Activated CD8-positive, alpha-beta memory T cell treated with anti-CD3 and anti-CD28 coated beads for 4 hours (primary cell): ENCODE measurements around the gene CGRRF1.

ENCODE experiments used
- DNase-seq, 2 donors: peaks; one replicate each; pipeline ENCODE4 v3.0.0-alpha.2; 2020; ENCODE audit warnings: low read depth in 2 of 2

Gene CGRRF1

GRCh38 chr14:54548491-54548890, 38.8 kb downstream of the CGRRF1 start:
- DNase-seq: no peak

GRCh38 chr14:54549862-54550261, 40.2 kb downstream of the CGRRF1 start:
- DNase-seq: no peak

- no peak for DNase-seq
Measured at GRCh38 chr14:54550514-54550913, 40.8 kb downstream of the CGRRF1 start.

GRCh38 chr14:54554401-54554800, 44.7 kb downstream of the CGRRF1 start:
- no peak for DNase-seq

- no peak for DNase-seq
Measured at GRCh38 chr14:54555651-54556050, 45.9 kb downstream of the CGRRF1 start.

- DNase-seq: no peak
Measured at GRCh38 chr14:54556535-54556934, 46.8 kb downstream of the CGRRF1 start.

GRCh38 chr14:54562334-54562733, 52.6 kb downstream of the CGRRF1 start:
- DNase-seq: no peak

- no peak for DNase-seq
Measured at GRCh38 chr14:54564071-54564867, 54.6 kb downstream of the CGRRF1 start.

GRCh38 chr14:54564868-54565784, 55.4 kb downstream of the CGRRF1 start:
- DNase-seq: peak in 1 of 2 donors; percentile 6

GRCh38 chr14:54565785-54566409, 56.2 kb downstream of the CGRRF1 start:
- peak; percentile 56 to 61 for DNase-seq

GRCh38 chr14:54566410-54567223, 56.9 kb downstream of the CGRRF1 start, which contains the start of gene SAMD4A:
TSS of gene SAMD4A (plus strand) at chr14:54567128. CDS start at chr14:54567917, 789 bp downstream.
- peak; percentile 24 to 37 for DNase-seq

GRCh38 chr14:54567224-54567638, 57.5 kb downstream of the CGRRF1 start:
- DNase-seq: no peak

GRCh38 chr14:54567639-54568561, 58.2 kb downstream of the CGRRF1 start:
- no peak for DNase-seq

- no peak for DNase-seq
Measured at GRCh38 chr14:54568821-54569595, 59.3 kb downstream of the CGRRF1 start.

GRCh38 chr14:54570047-54570446, 60.3 kb downstream of the CGRRF1 start:
- DNase-seq: no peak

GRCh38 chr14:54570631-54571415, 61.1 kb downstream of the CGRRF1 start:
- DNase-seq: no peak

- DNase-seq: no peak
Measured at GRCh38 chr14:54572316-54572715, 62.6 kb downstream of the CGRRF1 start.

GRCh38 chr14:54574528-54574927, 64.8 kb downstream of the CGRRF1 start:
- DNase-seq: no peak

- no peak for DNase-seq
Measured at GRCh38 chr14:54577494-54577893, 67.8 kb downstream of the CGRRF1 start.
